Suprapubic skin (tissue), 4 donors: ENCODE results near the gene MYO7B. TPM values are rescaled to one million over a fixed set of nuclear protein-coding genes. Genes with fewer than 3 reads are reported as not detected.

Experiments used
- DNase-seq, 2 donors: peaks; one replicate each; pipeline ENCODE4 v3.0.0-alpha.2; 2019; ENCODE audit warnings: low spot score in 2 of 2
- H3K27ac ChIP-seq: fragments of 200-600 bp; sonication (generic); one replicate; pipeline ENCODE4 v1.5.1; 2019
- H3K27me3 ChIP-seq: fragments of 200-600 bp; sonication (generic); one replicate; pipeline ENCODE4 v1.5.1; 2019
- H3K36me3 ChIP-seq: fragments of 200-600 bp; sonication (generic); one replicate; pipeline ENCODE4 v1.5.1; 2019
- H3K4me1 ChIP-seq: fragments of 200-600 bp; sonication (generic); one replicate; pipeline ENCODE4 v1.5.1; 2019
- H3K4me3 ChIP-seq: fragments of 200-600 bp; sonication (generic); one replicate; pipeline ENCODE4 v1.5.1; 2019; ENCODE audit warnings: mild to moderate bottlenecking
- H3K9me3 ChIP-seq: fragments of 200-600 bp; sonication (generic); one replicate; pipeline ENCODE4 v1.5.1; 2019
- CTCF ChIP-seq, 2 donors: fragments of 200-600 bp in 1 of 2; fragments of 450-650 bp in 1 of 2; sonication (generic) in 1 of 2; IDR thresholded peaks; one replicate each; pipeline ENCODE4 v1.5.1; 2016 to 2019; ENCODE audit warnings: antibody characterized with exemption in 2 of 2, mild to moderate bottlenecking in 1 of 2, moderate library complexity in 1 of 2
- EP300 ChIP-seq: sonication (generic); formaldehyde crosslinking; IDR thresholded peaks from one replicate; pipeline ENCODE4 v1.6.1; 2017; ENCODE audit warnings: antibody characterized with exemption
- POLR2A ChIP-seq, 2 donors: fragments of 450-650 bp; IDR thresholded peaks; one replicate each; pipeline ENCODE4 v1.6.1; 2017; ENCODE audit warnings: antibody characterized with exemption in 2 of 2, mild to moderate bottlenecking in 2 of 2, moderate library complexity in 2 of 2
- POLR2AphosphoS5 ChIP-seq, 3 donors: sonication (generic); formaldehyde crosslinking; IDR thresholded peaks; one replicate each; pipeline ENCODE4 v1.6.1; 2017; ENCODE audit warnings: antibody characterized with exemption in 3 of 3
- WGBS: methylation state at CpG from one replicate; pipeline ENCODE4 v1.1.5; 2018; 5-methylcytosine and 5-hydroxymethylcytosine counted together
- total RNA-seq, 4 donors: library from RNA; depleted of rRNA; stranded (reverse); fragments of >200 nt; gene quantifications; one replicate each; pipeline ENCODE4 v1.1.0, GENCODE V29; 2016

The MYO7B gene
- total RNA-seq, 4 donors from 2014 or later = 0.72 to 4.7 (median 3.6) TPM

- no peaks in the 10 kb centered on the region for H3K27me3 ChIP-seq
- H3K9me3 ChIP-seq = no peaks in the 10 kb centered on the region
- no peak overlapping the region for H3K4me3 ChIP-seq
- DNase-seq = no peak
- WGBS = 75% methylated on average over 2 of the region's 2 CpGs
- H3K27ac ChIP-seq = no peak overlapping the region
- TF ChIP-seq CTCF (IDR thresholded peaks at IDR 0.05) = no peak
- TF ChIP-seq POLR2A (IDR thresholded peaks at IDR 0.05) = no peak
- no peak for TF ChIP-seq POLR2AphosphoS5 (IDR thresholded peaks at IDR 0.05)
- no peak for TF ChIP-seq EP300
- H3K36me3 ChIP-seq = peaks cover 16% of the 10 kb centered on the region
- peaks cover 21% of the 10 kb centered on the region for H3K4me1 ChIP-seq
Observed at GRCh38 chr2:127510073-127510472, 25.4 kb upstream of the MYO7B start.

- H3K27me3 ChIP-seq = no peaks in the 10 kb centered on the region
- no peaks in the 10 kb centered on the region for H3K9me3 ChIP-seq
- no peak overlapping the region for H3K4me3 ChIP-seq
- DNase-seq = no peak
- H3K27ac ChIP-seq = no peak overlapping the region
- H3K4me1 ChIP-seq = peaks cover 29% of the 10 kb centered on the region
- 92% methylated on average over 6 of the region's 6 CpGs for WGBS
- H3K36me3 ChIP-seq = peaks cover 12% of the 10 kb centered on the region
- TF ChIP-seq POLR2AphosphoS5 (IDR thresholded peaks at IDR 0.05) = no peak
- no peak for TF ChIP-seq POLR2A (IDR thresholded peaks at IDR 0.05)
- no peak for TF ChIP-seq EP300
- no peak for TF ChIP-seq CTCF (IDR thresholded peaks at IDR 0.05)
Observed at GRCh38 chr2:127511090-127511695, 24.3 kb upstream of the MYO7B start.

DNA sequence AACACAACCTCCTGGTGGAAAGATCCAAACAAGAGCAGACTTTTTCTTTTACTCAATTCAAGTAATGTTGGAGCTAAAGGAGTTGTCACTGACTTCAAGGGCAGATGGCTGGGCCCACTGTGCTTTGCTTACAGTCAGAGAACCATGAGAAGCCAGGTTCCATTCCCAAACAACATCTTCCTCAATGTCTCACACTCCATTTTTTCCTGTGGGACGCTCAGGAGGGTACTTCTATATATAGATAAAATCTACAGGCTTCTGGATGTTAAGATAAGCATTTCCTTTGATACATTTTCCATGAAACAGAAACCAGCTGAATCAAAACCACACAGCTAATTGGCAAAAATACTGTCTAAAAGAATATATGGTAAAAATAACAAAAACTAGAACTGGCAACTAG lies 23.6 kb upstream of the MYO7B start:
- H3K9me3 ChIP-seq = no peaks in the 10 kb centered on the region
- no peak for DNase-seq
- WGBS = 80% methylated on average over 1 of the region's 1 CpG
- no peak overlapping the region for H3K4me3 ChIP-seq
- H3K36me3 ChIP-seq = peaks cover 12% of the 10 kb centered on the region
- H3K4me1 ChIP-seq = peaks cover 33% of the 10 kb centered on the region
- TF ChIP-seq POLR2AphosphoS5 (IDR thresholded peaks at IDR 0.05) (no peak), POLR2A (IDR thresholded peaks at IDR 0.05) (no peak), CTCF (IDR thresholded peaks at IDR 0.05) (no peak), EP300 (no peak)
- H3K27ac ChIP-seq = no peak overlapping the region
- no peaks in the 10 kb centered on the region for H3K27me3 ChIP-seq

- H3K27ac ChIP-seq = no peak overlapping the region
- peaks cover 31% of the 10 kb centered on the region for H3K4me1 ChIP-seq
- H3K27me3 ChIP-seq = no peaks in the 10 kb centered on the region
- H3K4me3 ChIP-seq = no peak overlapping the region
- H3K36me3 ChIP-seq = peaks cover 13% of the 10 kb centered on the region
- no peak for DNase-seq
- H3K9me3 ChIP-seq = no peaks in the 10 kb centered on the region
- 87% methylated on average over 4 of the region's 4 CpGs for WGBS
- no peak for TF ChIP-seq CTCF (IDR thresholded peaks at IDR 0.05)
- no peak for TF ChIP-seq POLR2A (IDR thresholded peaks at IDR 0.05)
- TF ChIP-seq POLR2AphosphoS5 (IDR thresholded peaks at IDR 0.05) = no peak
- no peak for TF ChIP-seq EP300
Observed at GRCh38 chr2:127512362-127512761, 23.1 kb upstream of the MYO7B start.

DNA sequence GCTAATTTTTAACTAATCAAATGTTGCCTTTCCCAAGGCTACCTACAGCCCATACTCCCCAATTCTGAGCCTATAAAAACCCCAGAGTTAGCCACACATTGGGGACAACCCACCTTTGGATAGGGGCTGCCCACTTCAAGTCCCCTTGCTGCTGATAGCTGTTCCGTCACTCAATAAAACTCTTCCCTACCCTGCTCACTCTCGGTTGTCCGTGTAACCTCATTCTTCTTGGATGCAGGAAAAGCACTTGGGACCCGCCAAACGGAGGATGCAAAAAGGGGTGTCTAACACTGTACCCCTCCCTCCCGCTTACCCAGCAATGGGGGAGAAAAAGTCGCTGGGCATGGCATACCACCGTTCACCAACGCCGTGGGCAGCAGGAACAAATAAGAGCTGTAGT lies 21.4 kb upstream of the MYO7B start:
- H3K36me3 ChIP-seq = peaks cover 22% of the 10 kb centered on the region
- H3K4me3 ChIP-seq = no peak overlapping the region
- H3K9me3 ChIP-seq = no peaks in the 10 kb centered on the region
- no peaks in the 10 kb centered on the region for H3K27me3 ChIP-seq
- 83% methylated on average over 10 of the region's 10 CpGs for WGBS
- H3K4me1 ChIP-seq = peaks cover 16% of the 10 kb centered on the region
- DNase-seq = no peak
- no peak for TF ChIP-seq POLR2AphosphoS5 (IDR thresholded peaks at IDR 0.05)
- TF ChIP-seq CTCF (IDR thresholded peaks at IDR 0.05) = no peak
- no peak overlapping the region for H3K27ac ChIP-seq
